OCI-LY3 (cell line): ENCODE measurements around the gene THBS2.

ENCODE experiments used
- EZH2phosphoT487 ChIP-seq: fragments of 200-600 bp; shearing (Covaris generic); IDR thresholded peaks from 2 replicates; pipeline ENCODE4 v1.6.1; 2018; ENCODE audit warnings: antibody characterized with exemption, mixed run types, low read depth
- TF ChIP-seq, protein P1 (sequence below): fragments of 200-600, 300-600 bp; sonication (generic); IDR thresholded peaks from 2 replicates; pipeline ENCODE4 v1.5.1; 2014; ENCODE audit warnings: antibody characterized with exemption, low read length, low read depth

DNA sequence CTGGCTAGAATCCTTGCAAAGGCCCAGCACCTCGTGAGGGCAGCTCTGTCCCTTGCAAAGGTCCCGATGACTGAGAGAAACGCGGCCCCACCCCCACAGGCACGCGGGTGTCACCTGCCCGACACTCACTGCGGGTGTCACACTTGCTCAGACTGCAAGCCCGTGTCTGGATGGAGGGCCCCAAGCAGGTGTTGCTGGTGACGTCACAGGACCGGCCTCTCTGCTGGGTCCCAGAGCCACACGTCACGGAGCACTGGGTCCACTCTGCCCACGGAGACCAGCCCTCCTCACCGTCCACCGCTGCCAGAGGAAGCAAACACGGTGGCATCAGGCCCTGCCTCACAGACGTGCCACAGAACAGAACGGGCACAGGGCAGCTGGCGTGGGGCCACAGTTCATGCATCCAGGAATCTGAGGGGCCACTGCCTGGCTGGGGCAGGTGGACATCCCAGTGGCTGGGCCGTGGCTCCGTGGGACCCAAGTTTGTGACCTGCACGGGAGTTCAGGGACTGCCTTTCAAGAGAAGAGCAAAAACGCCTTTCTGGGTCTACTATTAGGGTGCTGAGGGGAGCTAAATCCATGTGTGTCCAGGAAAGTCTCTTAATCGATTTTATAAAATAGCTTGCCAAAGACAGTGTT is 16.0 kb downstream of the THBS2 start:
- TF ChIP-seq, protein P1, sequence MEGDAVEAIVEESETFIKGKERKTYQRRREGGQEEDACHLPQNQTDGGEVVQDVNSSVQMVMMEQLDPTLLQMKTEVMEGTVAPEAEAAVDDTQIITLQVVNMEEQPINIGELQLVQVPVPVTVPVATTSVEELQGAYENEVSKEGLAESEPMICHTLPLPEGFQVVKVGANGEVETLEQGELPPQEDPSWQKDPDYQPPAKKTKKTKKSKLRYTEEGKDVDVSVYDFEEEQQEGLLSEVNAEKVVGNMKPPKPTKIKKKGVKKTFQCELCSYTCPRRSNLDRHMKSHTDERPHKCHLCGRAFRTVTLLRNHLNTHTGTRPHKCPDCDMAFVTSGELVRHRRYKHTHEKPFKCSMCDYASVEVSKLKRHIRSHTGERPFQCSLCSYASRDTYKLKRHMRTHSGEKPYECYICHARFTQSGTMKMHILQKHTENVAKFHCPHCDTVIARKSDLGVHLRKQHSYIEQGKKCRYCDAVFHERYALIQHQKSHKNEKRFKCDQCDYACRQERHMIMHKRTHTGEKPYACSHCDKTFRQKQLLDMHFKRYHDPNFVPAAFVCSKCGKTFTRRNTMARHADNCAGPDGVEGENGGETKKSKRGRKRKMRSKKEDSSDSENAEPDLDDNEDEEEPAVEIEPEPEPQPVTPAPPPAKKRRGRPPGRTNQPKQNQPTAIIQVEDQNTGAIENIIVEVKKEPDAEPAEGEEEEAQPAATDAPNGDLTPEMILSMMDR, result no peak
- TF ChIP-seq EZH2phosphoT487, result no peak
